Fibroblast of the aortic adventitia (primary cell): ENCODE results near the gene PRSS1. TPM values are rescaled to one million over a fixed set of nuclear protein-coding genes. Genes with fewer than 3 reads are reported as not detected.

Experiments used
- DNase-seq: peaks from one replicate; pipeline ENCODE4 v3.0.0-alpha.2; 2010; ENCODE audit warnings: low read depth
- H3K4me3 ChIP-seq: 2 replicates; pipeline ENCODE4 v1.5.1; 2011; ENCODE audit warnings: low read depth, mild to moderate bottlenecking, control low read depth, low read length, moderate library complexity
- total RNA-seq: library from RNA; depleted of rRNA; stranded (reverse); fragments of >200 nt; gene quantifications from 2 replicates; pipeline ENCODE4 v1.2.3, GENCODE V29; 2012; ENCODE audit warnings: low replicate concordance
- TF ChIP-seq, protein P1 (sequence below): IDR thresholded peaks from 2 replicates; pipeline ENCODE4 v1.5.1; 2011; ENCODE audit warnings: mild to moderate bottlenecking, low read length, control low read depth, inconsistent platforms; ENCODE audit not compliant: insufficient read depth

Gene PRSS1
- total RNA-seq, 1 donor, result not detected

DNA sequence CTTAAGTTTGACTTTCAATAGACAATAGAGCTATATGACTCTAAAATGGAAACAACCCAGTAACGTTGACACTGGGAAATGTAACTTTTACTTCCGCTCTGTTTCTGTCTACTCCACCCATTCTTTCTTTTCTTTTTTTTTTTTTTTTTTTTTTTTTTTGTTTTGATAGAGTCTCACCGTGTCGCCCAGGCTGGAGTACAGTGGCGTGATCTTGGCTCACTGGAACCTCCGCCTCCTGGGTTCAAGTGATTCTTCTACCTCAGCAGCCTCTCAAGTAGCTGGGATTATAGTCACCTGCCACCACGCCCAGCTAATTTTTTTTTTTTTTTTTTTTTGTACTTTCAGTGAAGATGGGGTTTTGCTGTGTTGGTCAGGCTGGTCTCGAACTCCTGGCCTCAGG is 35.4 kb downstream of the PRSS1 start:
- H3K4me3 ChIP-seq, result no peak overlapping the region
- TF ChIP-seq, protein P1, sequence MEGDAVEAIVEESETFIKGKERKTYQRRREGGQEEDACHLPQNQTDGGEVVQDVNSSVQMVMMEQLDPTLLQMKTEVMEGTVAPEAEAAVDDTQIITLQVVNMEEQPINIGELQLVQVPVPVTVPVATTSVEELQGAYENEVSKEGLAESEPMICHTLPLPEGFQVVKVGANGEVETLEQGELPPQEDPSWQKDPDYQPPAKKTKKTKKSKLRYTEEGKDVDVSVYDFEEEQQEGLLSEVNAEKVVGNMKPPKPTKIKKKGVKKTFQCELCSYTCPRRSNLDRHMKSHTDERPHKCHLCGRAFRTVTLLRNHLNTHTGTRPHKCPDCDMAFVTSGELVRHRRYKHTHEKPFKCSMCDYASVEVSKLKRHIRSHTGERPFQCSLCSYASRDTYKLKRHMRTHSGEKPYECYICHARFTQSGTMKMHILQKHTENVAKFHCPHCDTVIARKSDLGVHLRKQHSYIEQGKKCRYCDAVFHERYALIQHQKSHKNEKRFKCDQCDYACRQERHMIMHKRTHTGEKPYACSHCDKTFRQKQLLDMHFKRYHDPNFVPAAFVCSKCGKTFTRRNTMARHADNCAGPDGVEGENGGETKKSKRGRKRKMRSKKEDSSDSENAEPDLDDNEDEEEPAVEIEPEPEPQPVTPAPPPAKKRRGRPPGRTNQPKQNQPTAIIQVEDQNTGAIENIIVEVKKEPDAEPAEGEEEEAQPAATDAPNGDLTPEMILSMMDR, result no peak
- DNase-seq, result no peak

DNA sequence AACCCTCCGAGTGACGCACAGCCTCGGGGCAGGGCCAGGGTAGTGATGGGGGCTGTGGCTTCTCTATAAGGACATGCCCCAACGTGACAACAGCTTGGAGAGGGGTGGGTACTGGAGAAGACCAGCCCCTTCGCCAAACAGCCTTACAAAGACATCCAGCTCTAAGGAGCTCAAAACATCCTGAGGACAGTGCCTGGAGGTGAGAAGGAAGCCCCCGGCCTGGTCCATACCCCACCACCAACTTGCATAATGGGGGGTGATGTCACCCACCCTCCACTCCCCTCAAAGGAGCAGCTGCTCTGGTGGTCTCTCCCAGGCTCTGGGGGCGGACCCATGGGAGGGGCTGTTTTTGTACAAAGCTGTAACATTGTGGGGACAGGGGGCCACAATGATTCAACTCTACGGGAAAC is 36.6 kb downstream of the PRSS1 start:
- TF ChIP-seq, protein P1, result no peak
- H3K4me3 ChIP-seq, result no peak overlapping the region
- no peak for DNase-seq

DNA sequence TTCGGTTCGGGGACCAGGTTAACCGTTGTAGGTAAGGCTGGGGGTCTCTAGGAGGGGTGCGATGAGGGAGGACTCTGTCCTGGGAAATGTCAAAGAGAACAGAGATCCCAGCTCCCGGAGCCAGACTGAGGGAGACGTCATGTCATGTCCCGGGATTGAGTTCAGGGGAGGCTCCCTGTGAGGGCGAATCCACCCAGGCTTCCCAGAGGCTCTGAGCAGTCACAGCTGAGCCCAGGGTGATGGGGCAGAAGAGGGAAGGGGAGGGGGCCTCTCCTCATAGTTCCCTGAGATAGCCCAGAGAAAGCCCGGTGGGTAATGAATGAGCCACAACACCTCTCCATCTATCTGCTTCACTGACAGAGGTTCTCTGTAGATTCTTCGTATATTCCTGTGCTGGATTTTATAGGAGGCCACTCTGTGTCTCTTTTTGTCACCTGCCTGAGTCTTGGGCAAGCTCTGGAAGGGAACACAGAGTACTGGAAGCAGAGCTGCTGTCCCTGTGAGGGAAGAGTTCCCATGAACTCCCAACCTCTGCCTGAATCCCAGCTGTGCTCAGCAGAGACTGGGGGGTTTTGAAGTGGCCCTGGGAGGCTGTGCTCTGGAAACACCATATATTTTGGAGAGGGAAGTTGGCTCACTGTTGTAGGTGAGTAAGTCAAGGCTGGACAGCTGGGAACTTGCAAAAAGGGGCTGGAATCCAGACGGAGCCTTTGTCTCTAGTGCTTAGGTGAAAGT is 37.9 kb downstream of the PRSS1 start:
- DNase-seq, result no peak
- no peak overlapping the region for H3K4me3 ChIP-seq
- TF ChIP-seq, protein P1, result no peak

DNA sequence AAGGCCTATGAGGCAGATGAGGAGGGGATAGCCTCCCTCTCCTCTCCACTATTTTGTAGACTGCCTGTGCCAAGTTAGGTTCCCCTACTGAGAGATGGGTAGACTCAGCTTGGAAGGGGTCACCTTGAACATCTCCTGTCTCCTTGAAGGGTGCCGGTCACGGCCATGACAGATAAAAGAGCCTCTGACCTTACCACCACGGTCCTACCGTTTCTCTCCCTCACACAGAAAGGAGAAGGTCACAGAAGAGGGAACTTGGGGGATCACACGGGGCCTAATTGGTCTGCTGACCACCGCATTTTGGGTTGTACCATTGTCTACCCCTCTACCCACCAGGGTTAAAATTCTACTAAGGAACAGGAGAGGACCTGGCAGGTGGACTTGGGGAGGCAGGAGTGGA is 38.5 kb downstream of the PRSS1 start:
- TF ChIP-seq, protein P1, result no peak
- DNase-seq, result no peak
- H3K4me3 ChIP-seq, result no peak overlapping the region

DNA sequence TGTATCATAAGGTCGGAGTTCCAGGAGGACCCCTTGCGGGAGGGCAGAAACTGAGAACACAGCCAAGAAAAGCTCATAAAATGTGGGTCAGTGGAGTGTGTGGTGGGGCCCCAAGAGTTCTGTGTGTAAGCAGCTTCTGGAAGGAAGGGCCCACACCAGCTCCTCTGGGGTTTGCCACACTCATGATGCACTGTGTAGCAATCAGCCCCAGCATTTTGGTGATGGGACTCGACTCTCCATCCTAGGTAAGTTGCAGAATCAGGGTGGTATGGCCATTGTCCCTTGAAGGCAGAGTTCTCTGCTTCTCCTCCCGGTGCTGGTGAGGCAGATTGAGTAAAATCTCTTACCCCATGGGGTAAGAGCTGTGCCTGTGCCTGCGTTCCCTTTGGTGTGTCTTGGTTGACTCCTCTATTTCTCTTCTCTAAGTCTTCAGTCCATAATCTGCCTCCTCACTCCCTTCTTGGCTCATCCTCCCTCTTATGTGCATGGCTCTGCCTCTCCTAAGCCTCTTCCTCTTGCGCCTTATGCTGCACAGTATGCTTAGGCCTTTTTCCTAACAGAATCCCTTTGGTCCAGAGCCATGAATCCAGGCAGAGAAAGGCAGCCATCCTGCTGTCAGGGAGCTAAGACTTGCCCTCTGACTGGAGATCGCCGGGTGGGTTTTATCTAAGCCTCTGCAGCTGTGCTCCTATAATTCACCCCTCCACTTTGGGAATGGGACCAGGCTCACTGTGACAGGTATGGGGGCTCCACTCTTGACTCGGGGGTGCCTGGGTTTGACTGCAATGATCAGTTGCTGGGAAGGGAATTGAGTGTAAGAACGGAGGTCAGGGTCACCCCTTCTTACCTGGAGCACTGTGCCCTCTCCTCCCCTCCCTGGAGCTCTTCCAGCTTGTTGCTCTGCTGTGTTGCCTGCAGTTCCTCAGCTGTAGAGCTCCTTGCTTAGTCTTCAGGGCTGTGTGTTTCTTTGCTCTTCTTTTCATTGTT is 39.3 kb downstream of the PRSS1 start:
- no peak for DNase-seq
- TF ChIP-seq, protein P1, result no peak
- no peak overlapping the region for H3K4me3 ChIP-seq

DNA sequence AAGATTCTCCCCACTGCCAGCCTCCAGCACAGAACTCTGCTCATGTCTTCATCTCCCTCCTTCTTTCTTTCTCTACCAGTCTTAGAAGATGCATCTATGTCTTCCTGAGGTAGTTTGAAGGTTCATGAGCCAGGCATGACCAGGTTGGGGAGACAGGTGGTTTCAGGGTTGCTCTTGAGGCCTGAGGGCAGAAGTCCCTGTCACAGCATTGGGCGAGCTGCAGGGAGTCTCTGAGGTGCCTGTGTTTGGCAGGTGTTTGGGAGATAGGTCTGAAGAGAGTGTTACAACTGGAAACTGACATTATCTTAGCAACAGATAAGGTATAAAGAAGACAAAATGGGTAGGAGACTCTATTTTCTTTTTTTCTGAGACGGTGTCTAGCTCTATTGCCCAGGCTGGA is 40.2 kb downstream of the PRSS1 start:
- TF ChIP-seq, protein P1, result no peak

More for the DNA sequence above, 40.2 kb downstream of the PRSS1 start:
- H3K4me3 ChIP-seq, result no peak overlapping the region
- no peak for DNase-seq
